Measurements from ENCODE around the gene CDT1. TPM values are rescaled to one million over a fixed set of nuclear protein-coding genes. Genes with fewer than 3 reads are reported as not detected.
"Not testable (repeated sequence)": the region's sequence is repeated elsewhere in the genome, so short reads cannot be mapped to it uniquely, and the experiment has no call there.

Gene CDT1
- polyA plus RNA-seq, 3 donors: 9.7 to 13.7 (median 10.5) TPM

GRCh38 chr16:88815901-88816589 lies 12.5 kb downstream of the CDT1 start:
- no peak for DNase-seq (ENCODE audit: low read depth in 3 of 3, low spot score in 2 of 3)

GRCh38 chr16:88816736-88817535 lies 13.3 kb downstream of the CDT1 start:
- DNase-seq (ENCODE audit: low read depth in 3 of 3, low spot score in 2 of 3): no peak

- no peak for DNase-seq (ENCODE audit: low read depth in 3 of 3, low spot score in 2 of 3)
Observed at GRCh38 chr16:88817785-88818574, 14.4 kb downstream of the CDT1 start.

GRCh38 chr16:88818575-88818874 lies 14.9 kb downstream of the CDT1 start:
- DNase-seq (ENCODE audit: low read depth in 3 of 3, low spot score in 2 of 3): no peak

GRCh38 chr16:88819126-88819525 lies 15.5 kb downstream of the CDT1 start:
- DNase-seq (ENCODE audit: low read depth in 3 of 3, low spot score in 2 of 3): no peak

GRCh38 chr16:88820385-88821025 lies 16.9 kb downstream of the CDT1 start:
- no peak for DNase-seq (ENCODE audit: low read depth in 3 of 3, low spot score in 2 of 3)

- DNase-seq (ENCODE audit: low read depth in 3 of 3, low spot score in 2 of 3): no peak
Observed at GRCh38 chr16:88821168-88821850, 17.7 kb downstream of the CDT1 start.

- no peak for DNase-seq (ENCODE audit: low read depth in 3 of 3, low spot score in 2 of 3)
Observed at GRCh38 chr16:88822281-88823040, 18.9 kb downstream of the CDT1 start.

GRCh38 chr16:88823646-88824045 lies 20.1 kb downstream of the CDT1 start:
- DNase-seq (ENCODE audit: low read depth in 3 of 3, low spot score in 2 of 3): not testable (repeated sequence)

- DNase-seq (ENCODE audit: low read depth in 3 of 3, low spot score in 2 of 3): no peak
Observed at GRCh38 chr16:88824256-88825077, 20.9 kb downstream of the CDT1 start.

- no peak for DNase-seq (ENCODE audit: low read depth in 3 of 3, low spot score in 2 of 3)
Observed at GRCh38 chr16:88825146-88825545, 21.6 kb downstream of the CDT1 start.

GRCh38 chr16:88826070-88826840 lies 22.7 kb downstream of the CDT1 start:
- no peak for DNase-seq (ENCODE audit: low read depth in 3 of 3, low spot score in 2 of 3)

GRCh38 chr16:88827727-88828126 lies 24.1 kb downstream of the CDT1 start:
- DNase-seq (ENCODE audit: low read depth in 3 of 3, low spot score in 2 of 3): no peak

GRCh38 chr16:88828711-88829110 lies 25.1 kb downstream of the CDT1 start:
- no peak for DNase-seq (ENCODE audit: low read depth in 3 of 3, low spot score in 2 of 3)

- DNase-seq (ENCODE audit: low read depth in 3 of 3, low spot score in 2 of 3): peak in 1 of 3 donors; percentile 37
Observed at GRCh38 chr16:88830258-88830657, 26.7 kb downstream of the CDT1 start.

GRCh38 chr16:88830783-88831182 lies 27.2 kb downstream of the CDT1 start:
- DNase-seq (ENCODE audit: low read depth in 3 of 3, low spot score in 2 of 3): no peak

GRCh38 chr16:88831838-88832237 lies 28.2 kb downstream of the CDT1 start:
- no peak for DNase-seq (ENCODE audit: low read depth in 3 of 3, low spot score in 2 of 3)

- no peak for DNase-seq (ENCODE audit: low read depth in 3 of 3, low spot score in 2 of 3)
Observed at GRCh38 chr16:88833086-88833485, 29.5 kb downstream of the CDT1 start.

Measured in right renal cortex interstitium (tissue), 3 donors.